ENCODE results near the gene SUCO.

The SUCO gene

GRCh38 chr1:172650474-172651193 is 117.7 kb downstream of the SUCO start:
- DNase-seq (ENCODE audit: extremely low spot score): no peak
- TF ChIP-seq HDGF (IDR thresholded peaks at IDR 0.05; ENCODE audit: borderline replicate concordance) (no peak), FOXM1 (IDR thresholded peaks at IDR 0.05; ENCODE audit: borderline replicate concordance) (no peak), L3MBTL2 (conservative IDR thresholded peaks at IDR 0.05) (no peak), CTBP1 (IDR thresholded peaks at IDR 0.05; ENCODE audit: borderline replicate concordance) (no peak), SP1 (IDR thresholded peaks at IDR 0.05) (no peak)
- POLR2A ChIA-PET: no interaction called here
- CTCF ChIA-PET: interaction anchor here (0.7 kb wide), 1 partner anchor 1579 kb away, joined by 4 read pairs; no protein-coding TSS in a partner anchor

GRCh38 chr1:172653015-172653709 is 120.2 kb downstream of the SUCO start:
- ChIA-PET POLR2A (no interaction called here), CTCF (no interaction called here)
- TF ChIP-seq BHLHE40 (IDR thresholded peaks at IDR 0.05; ENCODE audit: borderline replicate concordance) (no peak), TARDBP (IDR thresholded peaks at IDR 0.05) (no peak), SP1 (IDR thresholded peaks at IDR 0.05) (no peak), L3MBTL2 (conservative IDR thresholded peaks at IDR 0.05) (no peak), SUZ12 (IDR thresholded peaks at IDR 0.05) (no peak), ZNF384 (IDR thresholded peaks at IDR 0.05) (no peak), CTBP1 (IDR thresholded peaks at IDR 0.05; ENCODE audit: borderline replicate concordance) (no peak)
- DNase-seq (ENCODE audit: extremely low spot score): no peak

- POLR2A ChIA-PET: no interaction called here
- TF ChIP-seq FOXK2 (IDR thresholded peaks at IDR 0.05) (no peak), TARDBP (IDR thresholded peaks at IDR 0.05) (no peak), ELF4 (IDR thresholded peaks at IDR 0.05) (no peak), CTBP1 (IDR thresholded peaks at IDR 0.05; ENCODE audit: borderline replicate concordance) (no peak), ZNF384 (IDR thresholded peaks at IDR 0.05) (no peak), LEF1 (IDR thresholded peaks at IDR 0.05; ENCODE audit: borderline replicate concordance) (no peak), SP1 (IDR thresholded peaks at IDR 0.05) (no peak), HDGF (IDR thresholded peaks at IDR 0.05; ENCODE audit: borderline replicate concordance) (no peak)
- TF ChIP-seq, protein P1, sequence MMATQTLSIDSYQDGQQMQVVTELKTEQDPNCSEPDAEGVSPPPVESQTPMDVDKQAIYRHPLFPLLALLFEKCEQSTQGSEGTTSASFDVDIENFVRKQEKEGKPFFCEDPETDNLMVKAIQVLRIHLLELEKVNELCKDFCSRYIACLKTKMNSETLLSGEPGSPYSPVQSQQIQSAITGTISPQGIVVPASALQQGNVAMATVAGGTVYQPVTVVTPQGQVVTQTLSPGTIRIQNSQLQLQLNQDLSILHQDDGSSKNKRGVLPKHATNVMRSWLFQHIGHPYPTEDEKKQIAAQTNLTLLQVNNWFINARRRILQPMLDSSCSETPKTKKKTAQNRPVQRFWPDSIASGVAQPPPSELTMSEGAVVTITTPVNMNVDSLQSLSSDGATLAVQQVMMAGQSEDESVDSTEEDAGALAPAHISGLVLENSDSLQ (IDR thresholded peaks at IDR 0.05): no peak
- DNase-seq (ENCODE audit: extremely low spot score): no peak
- CTCF ChIA-PET: no interaction called here
These were observed 121.6 kb downstream of the SUCO start for GRCh38 chr1:172654535-172654934.

GRCh38 chr1:172656576-172656975 is 123.6 kb downstream of the SUCO start:
- CTCF ChIA-PET: no interaction called here
- POLR2A ChIA-PET: no interaction called here
- TF ChIP-seq L3MBTL2 (conservative IDR thresholded peaks at IDR 0.05) (no peak), SP1 (IDR thresholded peaks at IDR 0.05) (no peak), TARDBP (IDR thresholded peaks at IDR 0.05) (no peak), FOXM1 (IDR thresholded peaks at IDR 0.05; ENCODE audit: borderline replicate concordance) (no peak), ZNF384 (IDR thresholded peaks at IDR 0.05) (no peak), HDGF (IDR thresholded peaks at IDR 0.05; ENCODE audit: borderline replicate concordance) (no peak)
- no peak for DNase-seq (ENCODE audit: extremely low spot score)

DNA sequence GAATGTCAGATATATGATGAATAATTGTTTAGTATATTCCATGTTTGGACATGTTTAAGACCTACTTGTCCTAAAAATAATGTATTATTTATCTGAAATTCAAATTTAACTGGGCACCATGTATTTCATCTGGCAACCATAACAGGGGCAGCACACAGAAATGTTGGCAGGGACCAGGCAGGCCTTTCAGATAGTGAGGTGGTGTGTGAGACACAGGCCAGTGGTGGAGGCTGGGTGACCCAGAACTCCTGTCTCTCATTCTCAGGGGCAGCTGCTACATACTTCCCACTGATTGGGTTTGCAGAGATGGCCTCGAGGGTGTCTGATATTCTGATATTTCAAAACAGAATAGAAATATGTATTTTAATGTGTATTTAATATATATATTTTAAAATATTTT is 124.6 kb downstream of the SUCO start:
- DNase-seq (ENCODE audit: extremely low spot score): no peak
- TF ChIP-seq FOXM1 (IDR thresholded peaks at IDR 0.05; ENCODE audit: borderline replicate concordance): no peak
- ChIA-PET CTCF (no interaction called here), POLR2A (no interaction called here)

GRCh38 chr1:172658871-172659453 is 126.0 kb downstream of the SUCO start, which contains the start of gene FASLG:
Gene FASLG, plus strand, starts transcription at chr1:172659103. Its CDS starts 99 bp downstream, at chr1:172659202.
- CTCF ChIA-PET: no interaction called here
- TF ChIP-seq LEF1 (IDR thresholded peaks at IDR 0.05; ENCODE audit: borderline replicate concordance) (no peak), FOXA1 (IDR thresholded peaks at IDR 0.05) (no peak), NFRKB (IDR thresholded peaks at IDR 0.05) (no peak), BHLHE40 (IDR thresholded peaks at IDR 0.05; ENCODE audit: borderline replicate concordance) (no peak), FOXK2 (IDR thresholded peaks at IDR 0.05) (no peak), ARNT (IDR thresholded peaks at IDR 0.05) (no peak), SP1 (IDR thresholded peaks at IDR 0.05) (no peak), CTBP1 (IDR thresholded peaks at IDR 0.05; ENCODE audit: borderline replicate concordance) (no peak), L3MBTL2 (conservative IDR thresholded peaks at IDR 0.05) (no peak), ELF4 (IDR thresholded peaks at IDR 0.05) (no peak), FOXM1 (IDR thresholded peaks at IDR 0.05; ENCODE audit: borderline replicate concordance) (no peak), SUZ12 (IDR thresholded peaks at IDR 0.05) (no peak), ZNF384 (IDR thresholded peaks at IDR 0.05) (no peak), HDGF (IDR thresholded peaks at IDR 0.05; ENCODE audit: borderline replicate concordance) (no peak), TARDBP (IDR thresholded peaks at IDR 0.05) (no peak)
- TF ChIP-seq, protein P1 (IDR thresholded peaks at IDR 0.05): no peak
- POLR2A ChIA-PET: no interaction called here
- DNase-seq (ENCODE audit: extremely low spot score): no peak

GRCh38 chr1:172661107-172661506 is 128.2 kb downstream of the SUCO start:
- ChIA-PET CTCF (interaction anchor here (0.7 kb wide), 1 partner anchor 45 kb away, joined by 3 read pairs; no protein-coding TSS in a partner anchor), POLR2A (no interaction called here)
- no peak for TF ChIP-seq NFRKB (IDR thresholded peaks at IDR 0.05)
- TF ChIP-seq SUZ12 (IDR thresholded peaks at IDR 0.05): no peak
- TF ChIP-seq, protein P1 (IDR thresholded peaks at IDR 0.05): no peak
- TF ChIP-seq HDGF (IDR thresholded peaks at IDR 0.05; ENCODE audit: borderline replicate concordance): no peak
- no peak for TF ChIP-seq LEF1 (IDR thresholded peaks at IDR 0.05; ENCODE audit: borderline replicate concordance)
- TF ChIP-seq L3MBTL2 (conservative IDR thresholded peaks at IDR 0.05): no peak
- no peak for TF ChIP-seq TARDBP (IDR thresholded peaks at IDR 0.05)
- no peak for TF ChIP-seq SP1 (IDR thresholded peaks at IDR 0.05)
- TF ChIP-seq ELF4 (IDR thresholded peaks at IDR 0.05): no peak
- no peak for DNase-seq (ENCODE audit: extremely low spot score)

All from HEK293T (cell line).